SK-N-SH (cell line): Measurements from ENCODE around the gene CAPZA3. TPM values are rescaled to one million over a fixed set of nuclear protein-coding genes. Genes with fewer than 3 reads are reported as not detected.

ENCODE experiments used
- CTCF ChIA-PET: fragments of 300-600, 350-600 bp; formaldehyde crosslinking; extraction: SDS; loops from one replicate; lab custom pipeline; 2021; lab: Yijun Ruan, JAX
- POLR2A ChIA-PET: fragments of 350-600 bp; sonication (Branson Sonifier 250); formaldehyde crosslinking; extraction: SDS; loops from one replicate; lab custom pipeline; 2020; ENCODE audit warnings: antibody characterized with exemption, inconsistent platforms; lab: Yijun Ruan, JAX
- DNase-seq: peaks from one replicate; pipeline ENCODE4 v3.0.0; 2012
- H2AFZ ChIP-seq: fragments of 200-600 bp; sonication (generic); 2 replicates; pipeline ENCODE4 v1.8.1; 2016; ENCODE audit warnings: antibody characterized with exemption, mild to moderate bottlenecking, low read depth
- H3F3A ChIP-seq: fragments of 200-600 bp; sonication (generic); replicated peaks from 2 replicates; pipeline ENCODE3; 2016; ENCODE audit warnings: antibody characterized with exemption, mild to moderate bottlenecking; ENCODE audit not compliant: insufficient read depth
- H3K27ac ChIP-seq, 2 experiments: fragments of 200-500 bp in 1 of 2; fragments of 200-600 bp in 1 of 2; sonication (Bioruptor generic) in 1 of 2; sonication (generic), shearing (Covaris generic) in 1 of 2; 2 replicates each; pipeline versions ENCODE4 v1.5.1 to v1.6.1; 2014 to 2016; ENCODE audit warnings: low read depth in 2 of 2, inconsistent platforms in 1 of 2, low read length in 1 of 2, mild to moderate bottlenecking in 1 of 2, mixed read lengths in 1 of 2
- H3K27me3 ChIP-seq: fragments of 200-600 bp; sonication (generic), shearing (Covaris generic); 2 replicates; pipeline ENCODE4 v1.6.1; 2016; ENCODE audit warnings: mixed run types; ENCODE audit not compliant: insufficient read depth
- H3K36me3 ChIP-seq, 2 experiments: fragments of 200-500 bp in 1 of 2; fragments of 200-600 bp in 1 of 2; sonication (Bioruptor generic) in 1 of 2; sonication (generic) in 1 of 2; replicated peaks in 1 of 2; 2 replicates each; pipeline versions ENCODE3 to v1.5.1; 2014 to 2016; ENCODE audit warnings: low read length in 1 of 2, mild to moderate bottlenecking in 1 of 2; ENCODE audit not compliant: insufficient read depth in 2 of 2, control insufficient read depth in 1 of 2
- H3K4me1 ChIP-seq, 2 experiments: fragments of 200-500 bp in 1 of 2; fragments of 200-600 bp in 1 of 2; sonication (Bioruptor generic) in 1 of 2; sonication (generic), shearing (Covaris generic) in 1 of 2; 2 replicates each; pipeline versions ENCODE4 v1.5.1 to v1.6.1; 2014 to 2016; ENCODE audit warnings: low read depth in 1 of 2, low read length in 1 of 2, mixed run types in 1 of 2; ENCODE audit not compliant: insufficient read depth in 2 of 2, control insufficient read depth in 1 of 2
- H3K4me2 ChIP-seq: fragments of 200-600 bp; sonication (generic), shearing (Covaris generic); 2 replicates; pipeline ENCODE4 v1.6.1; 2017; ENCODE audit warnings: mixed run types
- H3K4me3 ChIP-seq, 2 experiments: fragments of 200-500 bp in 1 of 2; fragments of 200-600 bp in 1 of 2; sonication (Bioruptor generic) in 1 of 2; sonication (generic), shearing (Covaris generic) in 1 of 2; 2 replicates each; pipeline versions ENCODE4 v1.5.1 to v1.8.1; 2014 to 2016; ENCODE audit warnings: low read depth in 2 of 2, inconsistent platforms in 1 of 2, low read length in 1 of 2, mild to moderate bottlenecking in 1 of 2, mixed read lengths in 1 of 2, moderate library complexity in 1 of 2
- H3K79me2 ChIP-seq: fragments of 200-600 bp; sonication (generic); 2 replicates; pipeline ENCODE4 v1.8.1; 2017; ENCODE audit warnings: mild to moderate bottlenecking; ENCODE audit not compliant: insufficient read depth
- H3K9ac ChIP-seq: fragments of 200-600 bp; sonication (generic); 2 replicates; pipeline ENCODE4 v1.6.1; 2017; ENCODE audit warnings: mixed run types
- H3K9me2 ChIP-seq: fragments of 200-600 bp; sonication (generic); 2 replicates; pipeline ENCODE4 v1.6.1; 2017; ENCODE audit warnings: mixed run types
- H3K9me3 ChIP-seq: fragments of 200-600 bp; sonication (generic); 2 replicates; pipeline ENCODE4 v1.6.1; 2017; ENCODE audit warnings: mixed run types, mild to moderate bottlenecking, moderate library complexity
- H4K20me1 ChIP-seq: fragments of 200-600 bp; sonication (generic); 2 replicates; pipeline ENCODE4 v1.6.1; 2017; ENCODE audit warnings: mild to moderate bottlenecking, mixed run types; ENCODE audit not compliant: insufficient read depth
- EP300 ChIP-seq, 2 experiments: IDR thresholded peaks; 2 replicates each; pipeline versions ENCODE4 v1.4.0 to v1.6.1; 2012; ENCODE audit warnings: borderline replicate concordance in 1 of 2, low read depth in 1 of 2, low read length in 1 of 2
- EZH2phosphoT487 ChIP-seq: fragments of 200-600 bp; sonication (generic); IDR thresholded peaks from 2 replicates; pipeline ENCODE4 v1.6.1; 2017; ENCODE audit warnings: low read depth, mixed run types, mild to moderate bottlenecking, antibody characterized with exemption, moderate library complexity, borderline replicate concordance
- FOXM1 ChIP-seq: IDR thresholded peaks from 2 replicates; pipeline ENCODE4 v1.4.0; 2012; ENCODE audit warnings: low read depth, mild to moderate bottlenecking
- GABPA ChIP-seq: IDR thresholded peaks from 2 replicates; pipeline ENCODE4 v1.4.0; 2012; ENCODE audit warnings: low read depth, mild to moderate bottlenecking
- GATA2 ChIP-seq: sonication (generic); formaldehyde crosslinking; IDR thresholded peaks from 2 replicates; pipeline ENCODE4 v1.5.0; 2020; ENCODE audit warnings: mild to moderate bottlenecking, missing genetic modification reagents
- MXI1 ChIP-seq: IDR thresholded peaks from 2 replicates; pipeline ENCODE4 v1.6.1; 2012; ENCODE audit warnings: mild to moderate bottlenecking, low read depth, low read length, improper control_type of control experiment
- PBX3 ChIP-seq: IDR thresholded peaks from 2 replicates; pipeline ENCODE4; 2012
- POLR2AphosphoS5 ChIP-seq: IDR thresholded peaks from 2 replicates; pipeline ENCODE4 v1.6.1; 2012; ENCODE audit warnings: low read depth, low read length
- REST ChIP-seq: IDR thresholded peaks from 2 replicates; pipeline ENCODE4 v1.6.1; 2012; ENCODE audit warnings: mild to moderate bottlenecking, low read depth, low read length, moderate library complexity
- RXRA ChIP-seq: IDR thresholded peaks from 2 replicates; pipeline ENCODE4 v1.4.0; 2012; ENCODE audit warnings: low read depth, mild to moderate bottlenecking, borderline replicate concordance
- TAF1 ChIP-seq: IDR thresholded peaks from 2 replicates; pipeline ENCODE4 v1.6.1; 2012; ENCODE audit warnings: low read depth, mild to moderate bottlenecking, low read length, moderate library complexity, borderline replicate concordance
- TCF12 ChIP-seq: IDR thresholded peaks from 2 replicates; pipeline ENCODE4 v1.4.0; 2012
- TEAD4 ChIP-seq: IDR thresholded peaks from 2 replicates; pipeline ENCODE4 v1.4.0; 2012; ENCODE audit warnings: mild to moderate bottlenecking, borderline replicate concordance; ENCODE audit not compliant: insufficient read depth
- USF1 ChIP-seq: IDR thresholded peaks from 2 replicates; pipeline ENCODE4 v1.4.0; 2012; ENCODE audit warnings: low read depth, borderline replicate concordance
- USF2 ChIP-seq: fragments of 150-350 bp; IDR thresholded peaks from 2 replicates; pipeline ENCODE4 v1.6.1; 2017; ENCODE audit warnings: antibody characterized with exemption, low read length, low read depth, borderline replicate concordance
- ZBTB33 ChIP-seq: IDR thresholded peaks from 2 replicates; pipeline ENCODE4 v1.4.0; 2012; ENCODE audit warnings: low read depth, borderline replicate concordance
- WGBS: methylation state at CpG from one replicate; pipeline ENCODE4 v1.1.6; 2017; ENCODE audit warnings: low lambda C conversion rate; 5-methylcytosine and 5-hydroxymethylcytosine counted together
- polyA plus RNA-seq, 3 experiments: library from polyadenylated mRNA; depleted of rRNA; stranded (reverse); fragments of >200 nt; gene quantifications; 2 replicates each; pipeline ENCODE4 v1.2.3, GENCODE V29; 2012
- TF ChIP-seq, protein P1 (sequence below): fragments of 150-350 bp; IDR thresholded peaks from 2 replicates; pipeline ENCODE4 v1.6.1; 2016; ENCODE audit warnings: mild to moderate bottlenecking, low read depth, low read length
- TF ChIP-seq, protein P2 (sequence below): IDR thresholded peaks from 2 replicates; pipeline ENCODE4 v1.4.0; 2012; ENCODE audit warnings: low read depth

CAPZA3 gene
- polyA plus RNA-seq, 1 of the 3 experiments (the other 2 are of a cell fraction), result not detected

- H4K20me1 ChIP-seq, result no peaks in the 10 kb centered on the region
- H3K36me3 ChIP-seq, result no peaks in the 10 kb centered on the region
- no peak overlapping the region for H3K9ac ChIP-seq
- no peak overlapping the region for H2AFZ ChIP-seq
- ChIA-PET POLR2A (no interaction called here), CTCF (no interaction called here)
- DNase-seq, result no peak
- TF ChIP-seq PBX3 (no peak), USF1 (no peak), RXRA (no peak), MXI1 (no peak), GABPA (no peak), USF2 (no peak), REST (no peak)
- TF ChIP-seq, protein P1, sequence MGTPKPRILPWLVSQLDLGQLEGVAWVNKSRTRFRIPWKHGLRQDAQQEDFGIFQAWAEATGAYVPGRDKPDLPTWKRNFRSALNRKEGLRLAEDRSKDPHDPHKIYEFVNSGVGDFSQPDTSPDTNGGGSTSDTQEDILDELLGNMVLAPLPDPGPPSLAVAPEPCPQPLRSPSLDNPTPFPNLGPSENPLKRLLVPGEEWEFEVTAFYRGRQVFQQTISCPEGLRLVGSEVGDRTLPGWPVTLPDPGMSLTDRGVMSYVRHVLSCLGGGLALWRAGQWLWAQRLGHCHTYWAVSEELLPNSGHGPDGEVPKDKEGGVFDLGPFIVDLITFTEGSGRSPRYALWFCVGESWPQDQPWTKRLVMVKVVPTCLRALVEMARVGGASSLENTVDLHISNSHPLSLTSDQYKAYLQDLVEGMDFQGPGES, result no peak
- no peak overlapping the region for H3K4me3 ChIP-seq
- H3K9me3 ChIP-seq, result no peaks in the 10 kb centered on the region
- H3K27ac ChIP-seq, result no peak overlapping the region
- no peak overlapping the region for H3K4me2 ChIP-seq
- no peaks in the 10 kb centered on the region for H3K27me3 ChIP-seq
- no peaks in the 10 kb centered on the region for H3F3A ChIP-seq
- no peaks in the 10 kb centered on the region for H3K9me2 ChIP-seq
- H3K79me2 ChIP-seq, result no peaks in the 10 kb centered on the region
- H3K4me1 ChIP-seq, result no peaks in the 10 kb centered on the region
Observed at GRCh38 chr12:18718462-18718861, 19.5 kb upstream of the CAPZA3 start.

- H3K4me2 ChIP-seq, result no peak overlapping the region
Observed at GRCh38 chr12:18719922-18720510, 17.9 kb upstream of the CAPZA3 start.

More at GRCh38 chr12:18719922-18720510, 17.9 kb upstream of the CAPZA3 start:
- no peaks in the 10 kb centered on the region for H3K4me1 ChIP-seq
- no peak overlapping the region for H3K27ac ChIP-seq
- ChIA-PET CTCF (no interaction called here), POLR2A (no interaction called here)
- no peak overlapping the region for H2AFZ ChIP-seq
- H3K27me3 ChIP-seq, result no peaks in the 10 kb centered on the region
- no peak for DNase-seq
- 29% methylated on average over 3 of the region's 3 CpGs for WGBS
- H3K36me3 ChIP-seq, result no peaks in the 10 kb centered on the region
- TF ChIP-seq, protein P2, sequence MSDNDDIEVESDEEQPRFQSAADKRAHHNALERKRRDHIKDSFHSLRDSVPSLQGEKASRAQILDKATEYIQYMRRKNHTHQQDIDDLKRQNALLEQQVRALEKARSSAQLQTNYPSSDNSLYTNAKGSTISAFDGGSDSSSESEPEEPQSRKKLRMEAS, result no peak
- TF ChIP-seq FOXM1, result no peak
- no peak for TF ChIP-seq EZH2phosphoT487
- TF ChIP-seq TCF12, result no peak
- TF ChIP-seq TAF1, result no peak
- no peak for TF ChIP-seq TEAD4
- TF ChIP-seq EP300 (IDR thresholded peaks at IDR 0.05; ENCODE audit: borderline replicate concordance in 1 of 2, low read depth in 1 of 2, low read length in 1 of 2), result no peak
- TF ChIP-seq POLR2AphosphoS5, result no peak
- TF ChIP-seq GATA2 (CRISPR knock-in tag), result no peak
- TF ChIP-seq ZBTB33, result no peak
- H3F3A ChIP-seq, result no peaks in the 10 kb centered on the region
- no peaks in the 10 kb centered on the region for H3K79me2 ChIP-seq
- H3K9me2 ChIP-seq, result no peaks in the 10 kb centered on the region
- H3K9ac ChIP-seq, result no peak overlapping the region
- H3K9me3 ChIP-seq, result no peaks in the 10 kb centered on the region
- no peaks in the 10 kb centered on the region for H4K20me1 ChIP-seq
- H3K4me3 ChIP-seq, result no peak overlapping the region
